Limb (tissue), 2 donors: ENCODE data around the gene EN2.

Experiments used
- DNase-seq, 2 donors: peaks; one replicate each; pipeline ENCODE4 v3.0.0-alpha.2; 2016; ENCODE audit errors: extremely low spot score in 2 of 2

Gene EN2

DNA sequence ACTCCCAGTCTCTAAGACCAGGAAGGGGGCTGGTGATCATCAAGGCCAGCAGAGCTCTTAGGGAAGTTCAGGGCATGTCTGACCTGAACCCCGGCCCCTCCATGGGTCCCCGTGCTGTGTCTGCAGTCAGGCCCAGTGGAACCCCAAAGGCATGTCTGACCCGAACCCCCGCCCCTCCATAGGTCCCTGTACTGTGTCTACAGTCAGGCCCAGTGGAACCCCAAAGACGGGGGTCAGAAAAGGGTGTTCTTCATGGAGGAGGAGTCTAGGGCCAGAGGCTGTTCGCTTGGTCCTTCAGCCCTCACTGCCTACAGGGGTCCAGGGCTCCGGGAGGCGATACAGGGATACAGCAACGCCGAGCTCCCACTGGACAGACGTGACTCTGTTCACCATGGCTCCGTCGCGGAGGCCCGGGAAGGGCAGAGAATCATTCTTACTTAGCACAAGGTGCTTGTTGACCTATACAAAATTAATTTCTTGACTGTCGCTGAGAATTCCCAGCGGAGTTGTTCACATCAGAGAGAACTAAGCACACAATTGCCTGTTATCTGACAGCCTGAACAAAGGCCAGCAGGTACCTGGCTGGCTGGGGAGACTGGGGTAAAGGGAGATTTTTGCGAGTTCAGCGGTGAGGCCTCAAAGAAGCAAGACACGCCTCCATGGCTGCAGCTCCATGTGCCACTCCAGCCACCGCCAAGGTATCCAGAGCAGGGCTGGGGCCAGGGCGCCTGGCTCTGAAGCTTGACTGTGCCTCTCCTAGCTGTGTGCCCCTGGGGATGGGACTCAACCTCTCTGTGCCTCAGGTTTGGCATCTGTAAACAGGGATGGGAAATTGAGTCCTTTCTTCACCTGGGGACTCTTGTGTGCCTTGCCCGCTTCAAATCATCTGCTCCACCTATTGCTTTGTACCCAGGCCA, 26.8 kb downstream of the EN2 start:
- peak in 1 of 2 donors; percentile 23 for DNase-seq

DNA sequence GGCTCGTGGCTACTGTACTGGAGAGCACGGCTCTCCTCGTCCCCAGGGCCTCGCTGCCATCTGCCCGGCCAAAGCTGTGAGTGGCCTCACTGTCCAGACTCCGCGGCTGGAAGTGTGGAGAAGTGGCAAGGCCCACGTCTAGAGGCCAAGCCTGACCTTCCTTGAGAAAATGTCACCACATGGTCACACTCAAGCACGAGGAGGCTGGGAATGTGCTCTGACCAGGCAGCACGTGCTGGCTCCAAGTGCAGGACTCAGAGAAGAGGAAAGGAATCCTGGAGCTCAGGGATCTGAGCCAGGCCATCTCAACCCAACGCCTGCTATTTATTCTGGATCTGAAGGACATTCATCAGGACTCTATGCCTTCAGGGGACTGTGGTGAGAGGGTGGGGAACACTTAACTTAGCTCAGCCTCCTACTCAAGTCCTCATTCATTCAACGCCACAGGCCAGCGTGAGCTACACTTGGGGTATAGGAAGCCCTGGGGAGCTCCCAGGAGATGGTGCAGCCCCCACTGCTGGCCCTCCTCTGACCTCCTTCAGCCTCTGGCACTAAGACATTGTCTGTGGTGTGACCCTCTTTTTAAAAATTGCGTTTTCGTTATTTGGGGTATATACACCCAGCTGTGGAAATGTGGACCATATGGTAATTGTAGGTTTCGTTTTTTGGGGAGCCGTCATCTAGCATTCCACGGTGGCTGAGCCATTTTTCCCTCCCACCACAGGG, 29.0 kb downstream of the EN2 start:
- DNase-seq: peak in 1 of 2 donors; percentile 18

DNA sequence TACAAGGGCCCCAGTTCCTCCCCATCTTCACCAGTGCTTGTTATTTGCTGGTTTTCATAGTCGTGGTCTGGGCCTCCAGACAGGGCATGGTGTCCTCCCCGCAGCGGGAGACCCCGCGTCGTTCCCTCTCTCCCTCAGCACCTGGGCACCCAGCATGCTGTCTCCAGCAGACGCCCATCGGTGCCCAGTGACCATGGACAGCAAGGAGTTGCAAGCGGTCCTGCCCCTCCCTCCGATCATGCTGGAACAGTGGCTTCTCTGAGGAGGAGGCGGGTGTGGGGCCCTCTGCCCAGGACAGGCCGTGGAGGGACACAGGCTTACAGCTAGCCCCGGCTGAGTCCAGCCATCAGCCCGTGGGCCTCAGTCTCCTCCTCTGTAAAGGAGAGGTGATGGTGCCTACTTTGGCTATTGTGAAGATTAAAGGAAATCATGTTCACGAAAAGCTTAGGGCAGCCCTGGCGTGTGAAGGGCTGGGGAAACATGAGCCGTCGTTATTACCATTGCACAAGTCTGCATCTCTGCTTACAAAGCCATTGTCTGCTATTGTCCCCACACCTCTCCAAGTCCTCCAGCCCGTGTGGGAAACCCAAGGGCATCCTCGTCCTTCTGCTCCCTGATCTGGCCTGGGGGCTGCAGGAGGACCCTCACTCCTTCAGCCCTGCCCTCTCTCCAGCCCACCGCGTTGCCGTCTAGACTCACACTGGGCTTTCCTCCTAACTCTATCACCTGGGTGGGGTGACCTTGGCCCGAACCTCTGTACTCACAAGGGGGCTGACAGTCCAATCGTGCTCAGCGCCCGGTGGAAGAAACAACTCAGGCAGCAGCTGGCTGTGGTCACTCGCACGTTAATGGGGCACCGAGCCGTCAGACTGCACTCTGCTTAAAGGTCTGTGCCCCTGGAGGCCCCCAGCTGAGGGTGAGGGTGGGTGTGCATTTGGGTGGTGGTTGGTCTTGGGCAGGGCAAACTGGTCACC, 29.9 kb downstream of the EN2 start:
- DNase-seq: no peak

DNA sequence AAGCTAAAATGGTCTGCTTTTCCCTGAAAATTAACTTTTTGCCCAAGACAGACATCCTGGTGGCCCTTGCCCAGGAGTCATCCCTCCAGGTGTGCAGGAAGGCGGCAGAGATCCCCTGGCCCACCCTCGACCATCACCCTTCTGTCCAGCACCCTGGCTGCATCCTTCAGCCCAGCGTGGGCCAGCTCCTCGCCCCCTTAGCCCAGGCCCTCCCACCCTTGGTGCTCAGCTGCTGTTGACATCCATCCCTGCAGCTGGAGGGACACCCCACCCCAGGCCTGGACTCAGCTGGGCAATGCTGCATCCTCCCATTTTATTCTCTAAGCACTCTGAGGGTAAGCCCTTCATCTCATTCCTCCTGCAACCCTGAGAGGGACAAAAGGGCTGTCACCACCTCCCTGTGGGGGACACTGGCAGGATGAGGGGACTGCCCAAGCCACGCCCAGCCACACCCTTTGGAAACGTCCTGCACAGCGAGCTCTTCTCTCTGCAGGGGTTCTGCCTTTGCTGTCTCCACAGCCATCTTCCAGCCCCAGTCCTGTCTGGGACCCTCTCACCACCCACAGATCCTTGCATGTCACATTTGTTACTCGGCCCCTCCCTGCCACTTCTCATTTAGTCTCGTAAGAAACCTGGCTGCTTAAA, 30.7 kb downstream of the EN2 start:
- DNase-seq: no peak

DNA sequence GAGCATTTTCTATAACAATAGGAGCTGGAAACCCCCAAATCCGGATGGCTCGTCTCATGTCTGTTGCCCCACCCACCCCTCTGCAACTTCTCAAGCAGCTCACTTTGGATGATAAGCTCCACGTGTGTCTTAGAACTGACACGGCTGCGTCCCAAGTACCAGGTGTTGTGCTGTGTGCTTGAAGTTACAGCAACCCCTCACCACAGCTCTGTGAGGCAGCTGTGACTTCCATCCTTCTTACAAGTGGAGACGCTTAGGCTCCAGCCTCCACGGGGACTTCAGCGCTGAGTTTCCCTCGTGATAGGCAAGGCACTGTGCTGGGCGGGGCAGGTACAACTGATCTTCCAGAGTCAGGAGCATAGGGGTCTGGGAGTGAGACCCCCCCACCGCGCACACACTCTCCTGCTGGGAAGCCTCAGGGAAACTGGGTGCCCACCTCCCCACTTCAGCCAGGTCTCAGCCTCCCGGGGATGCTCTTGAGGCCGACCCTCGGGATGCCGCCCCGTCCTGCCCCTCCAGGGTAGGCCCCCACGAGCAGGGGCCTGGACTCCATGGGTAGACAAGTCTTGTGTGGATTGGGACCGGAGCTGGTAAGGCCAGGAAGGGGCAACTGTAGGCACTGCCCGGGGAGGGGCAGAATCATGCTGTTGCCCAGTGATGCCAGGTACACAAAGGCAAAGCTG, 31.4 kb downstream of the EN2 start:
- peak in 1 of 2 donors; percentile 24 for DNase-seq

DNA sequence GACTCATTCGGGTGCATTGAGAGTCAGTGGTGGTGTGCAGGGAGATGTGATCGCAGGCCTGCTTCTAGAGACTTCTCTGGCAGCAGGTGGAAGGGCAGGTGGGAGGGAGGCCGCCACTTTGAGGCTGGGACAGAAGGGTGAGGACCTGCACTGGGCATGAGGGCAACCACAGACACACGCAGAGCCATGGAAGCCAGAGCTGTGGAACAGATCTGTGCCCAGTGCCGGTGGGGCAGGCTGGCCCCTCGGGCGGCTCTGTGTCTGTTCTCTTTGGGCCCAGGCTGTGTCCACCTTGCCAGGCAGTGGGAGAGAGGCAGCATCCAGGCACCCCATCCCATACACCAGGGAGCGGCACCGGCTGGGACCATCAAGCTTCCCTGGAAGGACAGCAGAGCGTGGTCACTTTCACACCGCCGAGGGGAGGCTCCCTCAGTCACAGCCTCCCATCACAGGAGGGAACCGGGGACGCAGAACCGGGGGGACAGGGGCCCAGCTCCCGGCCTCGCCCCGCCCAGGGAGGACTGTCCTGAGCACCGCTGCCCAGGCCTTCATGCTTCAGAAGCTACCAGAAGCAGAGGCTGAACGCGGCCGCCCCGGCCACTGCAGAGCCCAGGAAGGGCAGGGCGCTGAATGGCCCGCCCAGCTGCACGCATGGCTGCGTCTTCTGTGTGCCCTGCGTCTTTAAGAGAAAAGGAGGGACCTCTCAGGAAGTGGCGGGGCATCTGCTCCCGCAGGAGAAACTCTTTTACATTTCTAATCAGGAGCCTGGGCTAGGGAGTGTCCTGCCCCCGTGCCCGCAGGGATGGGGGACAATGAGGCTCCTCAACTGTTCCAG, 32.1 kb downstream of the EN2 start:
- DNase-seq: peak in 1 of 2 donors; percentile 42

DNA sequence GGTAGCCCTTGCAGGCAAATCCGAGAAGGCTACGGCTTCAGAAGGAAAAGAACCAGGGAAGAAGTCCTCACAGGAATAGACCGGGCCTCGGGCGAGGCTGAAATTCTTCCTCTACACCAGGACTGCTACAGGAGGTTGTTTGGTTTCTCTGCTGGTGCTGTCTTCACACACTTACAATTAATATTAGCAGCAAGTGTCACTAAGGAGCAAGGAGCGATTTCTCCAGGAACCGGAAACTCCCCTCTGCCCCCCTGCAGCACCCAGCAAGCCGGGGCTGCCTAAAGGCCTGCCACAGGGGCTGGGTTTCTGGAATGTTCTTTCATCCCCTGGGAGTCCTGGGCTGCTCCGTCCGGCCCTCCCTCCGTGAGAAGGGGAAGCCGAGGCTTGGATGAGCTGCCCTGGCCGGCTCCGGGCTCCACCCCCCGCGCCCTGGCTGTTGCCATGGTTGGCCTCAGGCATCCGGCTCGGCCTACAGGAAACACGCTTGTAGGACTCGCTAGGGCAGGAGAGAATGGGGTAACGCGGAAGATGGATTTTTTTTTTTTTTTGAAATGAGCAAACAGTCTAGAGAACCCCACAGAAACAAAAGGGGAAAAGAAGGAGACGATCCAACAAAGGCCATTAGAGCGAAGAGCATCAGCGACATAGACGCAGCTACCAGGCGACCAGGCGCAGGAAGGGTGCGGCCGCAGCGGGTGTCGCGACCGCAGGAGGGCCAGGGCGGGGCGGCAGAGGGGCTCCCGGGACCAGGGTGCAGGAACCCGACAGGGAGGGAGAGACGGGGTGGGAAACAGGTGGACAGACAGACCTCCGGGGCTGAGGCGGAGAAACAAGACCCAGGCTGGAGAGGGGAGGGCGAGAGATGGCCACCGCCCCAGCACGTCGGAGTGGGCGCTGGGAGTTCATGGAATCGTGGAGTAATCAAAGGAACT, 33.0 kb downstream of the EN2 start:
- peak in 1 of 2 donors; percentile 71 for DNase-seq

DNA sequence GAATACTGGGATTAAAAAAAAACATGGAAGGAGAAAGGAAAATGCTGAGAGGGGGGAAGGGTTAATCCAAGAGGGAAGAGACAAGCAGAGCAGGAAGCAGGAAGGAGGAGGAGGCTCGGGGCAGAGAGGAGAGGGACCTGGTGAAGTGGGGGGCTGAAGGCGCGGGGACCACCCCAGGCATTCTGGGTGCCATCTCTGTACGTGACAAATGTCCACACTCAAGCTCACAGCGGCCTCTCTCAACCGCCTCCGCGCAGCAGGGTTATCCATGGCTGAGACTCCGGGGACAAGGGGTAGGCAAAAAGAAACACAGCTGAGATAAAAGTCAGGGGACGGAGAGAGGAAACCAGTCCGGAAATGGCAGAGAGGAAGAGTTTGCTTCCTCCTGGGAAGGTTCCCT, 33.9 kb downstream of the EN2 start:
- peak in 1 of 2 donors; percentile 20 for DNase-seq

DNA sequence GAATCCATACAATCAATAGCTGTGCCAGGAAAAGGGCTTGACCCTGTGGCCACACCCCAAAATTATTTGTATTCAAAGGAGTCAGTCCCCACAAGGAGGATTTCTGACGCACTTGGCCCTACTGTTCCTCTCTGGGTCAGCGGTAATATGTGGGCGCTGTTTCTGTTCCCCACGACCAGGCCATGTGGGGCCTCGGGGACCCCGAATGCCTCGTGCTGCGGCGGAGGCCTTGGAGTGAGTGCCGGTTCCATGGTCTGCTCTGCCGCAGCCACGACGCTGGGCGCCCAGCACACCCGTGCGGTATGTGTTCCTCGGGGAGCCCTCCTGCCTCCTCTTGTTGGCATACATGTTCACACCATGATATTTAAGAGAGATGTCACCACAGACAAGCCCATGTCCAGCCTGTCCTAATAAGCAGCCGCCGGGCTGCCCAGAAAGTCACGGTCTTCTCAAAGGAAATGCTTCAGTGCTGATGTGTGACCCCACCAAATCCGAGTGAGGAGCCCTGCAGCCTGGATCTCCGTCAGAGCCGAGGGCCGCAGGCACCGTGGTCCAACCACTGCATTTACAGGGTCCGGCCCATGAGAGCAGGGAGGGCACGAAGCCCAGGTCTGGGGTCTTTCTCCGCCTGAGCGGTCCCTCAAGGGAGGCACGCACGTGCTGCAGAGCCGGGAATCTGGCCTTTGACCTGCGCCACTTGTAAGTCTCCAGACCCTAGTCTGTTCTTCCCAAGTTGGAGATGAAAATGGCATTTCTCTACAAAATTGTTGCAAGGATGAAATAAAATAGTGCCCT, 36.0 kb downstream of the EN2 start:
- no peak for DNase-seq

DNA sequence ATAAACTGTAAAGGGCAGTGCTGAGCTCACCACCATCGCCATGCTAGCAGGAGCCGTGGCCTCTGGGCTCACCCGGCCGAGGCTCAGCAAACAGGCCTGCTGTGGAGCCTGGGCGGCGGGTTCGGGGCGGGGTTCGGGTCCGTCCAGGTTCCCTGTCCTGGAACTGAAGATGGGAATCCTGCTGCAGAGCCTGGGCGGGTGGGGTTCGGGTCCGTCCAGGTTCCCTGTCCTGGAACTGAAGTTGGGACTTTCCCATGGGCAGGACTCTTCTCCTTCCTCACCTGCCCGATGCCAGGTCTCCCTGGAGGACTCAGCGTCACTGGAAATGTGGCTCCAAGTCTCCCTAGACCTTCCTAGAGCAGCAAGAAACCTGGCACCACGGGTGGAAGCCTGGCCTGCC, 36.6 kb downstream of the EN2 start:
- no peak for DNase-seq

DNA sequence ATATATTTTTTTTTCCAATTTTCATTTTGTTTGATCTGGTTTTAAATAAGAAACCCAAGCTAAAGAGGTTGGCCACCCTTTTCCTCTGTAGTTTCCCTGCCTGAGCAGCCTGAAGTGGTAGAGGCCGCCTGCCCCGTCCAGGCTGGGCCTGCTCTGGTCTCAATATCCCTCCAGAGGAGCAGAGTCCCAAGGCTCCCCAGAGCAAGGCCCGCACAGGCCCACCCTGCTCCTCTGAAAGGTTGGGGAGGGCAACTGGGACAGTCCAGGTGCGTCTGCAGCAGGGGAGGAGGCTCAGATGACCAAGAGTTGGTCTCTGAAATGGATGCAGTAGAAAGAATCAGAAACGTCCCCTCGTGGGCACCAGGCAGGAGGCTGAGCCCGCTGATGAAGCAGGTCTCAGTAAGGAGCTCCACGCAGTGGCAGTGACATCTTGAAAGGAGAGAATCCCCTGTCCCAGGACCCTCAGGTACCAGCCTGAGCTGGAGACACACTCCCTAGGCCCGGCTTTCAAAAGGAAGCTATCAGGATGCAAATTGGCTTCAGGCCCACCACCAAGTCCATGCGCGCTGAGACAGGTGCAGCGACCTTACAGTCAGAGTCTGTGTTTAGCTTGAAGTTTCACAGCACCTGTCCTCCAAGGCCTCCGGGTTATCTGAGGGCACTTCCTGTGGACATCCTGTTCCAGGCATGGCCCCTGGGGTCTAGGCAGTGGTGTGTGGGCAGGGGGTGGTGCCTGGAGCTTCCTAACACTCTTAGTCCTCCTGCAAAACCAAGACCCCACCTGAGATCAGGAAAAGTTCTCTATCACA, 37.7 kb downstream of the EN2 start:
- no peak for DNase-seq

DNA sequence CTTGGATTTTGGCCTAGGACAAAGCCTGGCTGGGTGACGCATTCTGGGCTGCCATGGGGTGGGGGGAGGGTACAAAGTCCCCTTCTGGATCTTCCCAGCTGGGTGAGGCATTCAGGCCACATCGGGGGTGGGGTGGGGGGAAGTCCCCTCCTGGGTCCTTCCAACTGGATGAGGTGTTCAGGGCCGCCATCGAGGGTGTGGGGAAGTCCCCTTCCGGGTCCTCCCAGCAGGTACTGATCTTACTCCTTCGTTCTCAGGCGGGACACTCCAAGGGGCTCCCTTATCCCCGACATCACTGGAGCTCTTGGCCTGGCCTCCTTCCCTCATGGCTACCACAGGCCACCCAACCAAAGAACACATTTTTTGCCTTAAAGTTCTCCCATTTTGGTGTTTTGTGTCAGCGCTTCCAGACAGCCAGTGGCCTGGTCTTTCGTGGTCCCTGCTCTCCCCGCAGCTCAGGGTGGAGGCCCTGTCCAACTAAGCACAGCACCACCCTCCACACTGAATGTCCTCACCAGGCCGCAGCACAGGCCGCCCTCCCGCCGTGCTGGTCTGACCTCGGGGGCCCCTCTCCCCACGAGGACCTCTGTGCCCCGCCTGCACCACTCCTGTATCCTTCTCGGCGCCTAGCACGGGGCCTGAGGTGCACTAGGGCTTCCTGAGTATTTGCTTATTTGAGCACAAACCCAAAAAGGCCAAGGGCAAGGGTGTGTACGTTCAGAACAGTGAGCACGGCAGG, 38.5 kb downstream of the EN2 start:
- no peak for DNase-seq

DNA sequence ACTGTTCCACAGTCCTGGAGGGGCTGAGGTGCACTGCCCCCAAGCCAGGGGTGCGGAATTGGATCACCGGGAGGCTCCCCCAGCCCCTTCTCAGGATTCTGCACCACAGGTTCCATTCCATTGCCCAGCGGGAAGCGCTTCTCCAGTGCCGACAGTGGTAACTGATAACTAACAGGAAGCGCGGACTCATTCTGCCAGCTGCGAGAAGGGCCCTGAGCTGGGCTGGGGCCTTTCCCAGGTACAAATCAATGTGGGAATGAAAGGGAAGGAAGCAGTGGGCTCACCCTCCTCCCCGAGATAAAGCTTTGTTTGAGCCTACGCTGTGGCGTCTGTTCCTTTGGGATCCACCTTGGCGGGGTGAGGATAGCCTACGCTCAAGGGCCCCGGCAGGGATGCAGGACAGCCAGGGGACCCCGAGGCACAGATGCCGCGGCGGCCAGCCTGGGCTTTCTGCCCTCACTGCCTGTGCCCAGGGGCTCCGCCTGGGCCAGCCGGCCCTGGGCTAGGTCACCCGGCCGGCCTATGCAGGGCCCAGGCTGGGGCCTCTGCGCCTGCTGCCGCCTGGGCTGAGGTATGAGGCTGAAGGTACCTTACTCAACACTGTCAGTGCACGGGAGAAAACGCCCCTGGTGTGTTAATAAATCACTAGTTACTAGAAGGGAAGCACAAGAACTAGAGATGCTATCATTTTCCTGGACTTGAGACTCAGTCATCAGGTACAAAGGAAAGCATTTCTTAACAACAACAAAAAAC, 39.4 kb downstream of the EN2 start:
- DNase-seq: no peak

DNA sequence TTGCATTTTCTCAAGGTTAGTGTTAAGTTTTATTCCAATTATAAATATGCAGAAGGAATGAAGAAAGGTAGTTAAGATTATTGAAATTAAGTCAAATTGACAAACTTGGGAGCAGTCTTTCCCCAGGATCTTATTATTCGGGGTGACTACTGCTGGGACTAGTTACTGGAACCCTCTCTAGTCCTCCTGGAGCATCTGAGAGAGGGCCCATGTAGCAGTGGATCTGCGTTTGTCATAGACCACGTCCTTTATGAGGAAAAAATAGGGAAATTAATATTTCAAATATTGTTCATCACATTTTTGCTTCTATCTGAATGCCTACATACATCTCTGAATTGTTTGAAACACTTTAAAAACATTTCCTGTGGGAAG, 47.5 kb downstream of the EN2 start:
- no peak for DNase-seq

DNA sequence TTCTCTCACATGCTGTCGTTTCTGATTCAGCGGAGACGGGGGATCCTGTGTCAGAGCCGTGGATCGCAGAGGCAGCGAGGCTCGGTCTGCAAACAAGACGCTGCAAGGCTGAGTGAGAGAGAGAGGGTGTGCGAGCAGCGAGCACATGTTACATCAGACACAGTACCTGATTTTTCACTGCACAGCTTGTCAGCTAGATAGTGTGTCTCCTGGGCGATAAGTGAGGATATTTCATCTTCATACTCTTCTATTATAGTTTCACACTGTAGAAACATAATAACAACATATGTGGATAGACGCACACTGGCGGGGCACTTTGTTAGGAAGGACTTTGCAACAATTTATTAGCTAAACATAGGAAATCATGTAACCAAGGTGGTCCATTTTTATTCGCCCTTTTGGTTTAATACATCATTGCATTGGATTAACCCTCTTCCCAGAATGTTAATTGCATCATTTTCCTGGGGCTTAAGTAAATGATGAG, 49.0 kb downstream of the EN2 start:
- DNase-seq: peak in 1 of 2 donors; percentile 56
